Right ventricle myocardium inferior (tissue), 1 donor: Measurements from ENCODE around the gene AGBL3. TPM values are rescaled to one million over a fixed set of nuclear protein-coding genes. Genes with fewer than 3 reads are reported as not detected.
"Not testable (repeated sequence)": the region's sequence is repeated elsewhere in the genome, so short reads cannot be mapped to it uniquely, and the experiment has no call there.

Experiments used
- ATAC-seq: fragments of 200-7000 bp; cut with Tn5 transposase; one replicate; pipeline ENCODE4 v1.9.1; 2020; ENCODE audit warnings: mild to moderate bottlenecking, moderate library complexity
- DNase-seq: peaks from one replicate; pipeline ENCODE4 v3.0.0; 2021; ENCODE audit errors: missing footprints
- intact Hi-C: fragments of 100-400 bp; cut with DNase I; formaldehyde crosslinking; loops from one replicate; pipeline ENCODE4 v1.11.0; 2022
- total RNA-seq: library from RNA; stranded (reverse); fragmentation: NEBNext Ultra II Directional; extraction: Animal tissue kit (Norgen Biotek cat#: 25700); gene quantifications from one replicate; pipeline ENCODE4 v1.2.1, GENCODE V29; 2021
- donor health status: DM: no; HTN: yes; CAD: no; lungs with severe emphysema.

The AGBL3 gene
- total RNA-seq, 1 donor from 2014 or later = 2.2 TPM

DNA sequence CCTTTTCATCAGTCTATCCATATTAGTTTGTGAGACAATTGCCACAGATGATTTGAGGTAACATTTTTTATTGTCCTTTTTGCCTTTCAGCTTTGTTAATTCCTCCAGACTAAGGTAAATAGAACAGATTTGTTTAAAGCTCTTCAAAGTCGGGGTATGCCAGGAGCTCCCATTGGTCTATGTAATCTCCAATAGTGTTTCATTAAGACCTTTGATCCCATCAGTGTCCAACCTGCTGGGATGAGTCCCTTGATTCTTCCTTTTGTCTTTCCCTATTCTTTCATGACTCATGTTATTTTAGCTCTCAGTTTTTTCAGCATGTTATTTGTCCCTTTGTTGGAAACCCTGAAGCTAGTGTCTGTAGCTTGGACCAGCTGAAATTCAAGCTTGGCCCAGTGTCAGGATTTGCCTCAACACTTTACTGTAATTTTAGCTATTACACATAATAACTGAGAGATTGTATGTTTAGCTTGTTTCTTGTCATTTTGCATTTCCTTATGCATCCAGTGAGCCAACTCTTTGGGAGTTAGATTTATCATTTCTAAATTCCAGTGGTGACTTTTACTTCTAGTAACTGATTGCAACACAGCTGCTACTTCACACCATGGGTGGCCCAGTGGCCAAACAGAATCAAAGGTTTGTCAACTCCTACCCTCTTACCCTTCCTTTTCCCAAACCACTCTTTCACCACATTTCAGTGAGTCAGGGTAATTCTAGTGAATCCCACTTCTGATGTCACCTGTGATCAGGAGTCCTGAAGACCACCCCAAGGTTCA lies 15.3 kb downstream of the AGBL3 start:
- ATAC-seq (no peak), DNase-seq (peak; percentile 46)
- intact Hi-C loops = no loop called here

DNA sequence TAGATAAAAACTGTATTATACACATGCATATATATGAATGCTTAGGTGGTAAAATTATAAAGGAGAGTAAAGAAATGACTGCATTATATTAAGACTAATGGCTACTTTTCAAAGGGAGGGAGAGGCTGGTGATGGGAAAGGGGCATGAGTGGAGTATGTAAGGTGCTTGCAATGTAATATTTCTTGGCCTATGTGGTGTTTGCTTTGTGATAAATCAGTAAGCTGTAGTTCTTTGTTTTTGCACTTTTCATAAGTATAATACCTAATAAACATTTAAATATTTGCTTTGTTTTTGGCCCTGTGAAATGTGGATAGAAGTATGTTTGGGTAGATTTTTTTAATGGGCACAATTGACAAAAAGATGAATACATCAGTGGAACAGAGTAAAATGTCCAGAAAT lies 25.9 kb downstream of the AGBL3 start:
- intact Hi-C loops = loop anchor here (10.0 kb wide), 1 partner anchor 103 kb away; no protein-coding TSS in a partner anchor
- ATAC-seq (no peak), DNase-seq (no peak)

DNA sequence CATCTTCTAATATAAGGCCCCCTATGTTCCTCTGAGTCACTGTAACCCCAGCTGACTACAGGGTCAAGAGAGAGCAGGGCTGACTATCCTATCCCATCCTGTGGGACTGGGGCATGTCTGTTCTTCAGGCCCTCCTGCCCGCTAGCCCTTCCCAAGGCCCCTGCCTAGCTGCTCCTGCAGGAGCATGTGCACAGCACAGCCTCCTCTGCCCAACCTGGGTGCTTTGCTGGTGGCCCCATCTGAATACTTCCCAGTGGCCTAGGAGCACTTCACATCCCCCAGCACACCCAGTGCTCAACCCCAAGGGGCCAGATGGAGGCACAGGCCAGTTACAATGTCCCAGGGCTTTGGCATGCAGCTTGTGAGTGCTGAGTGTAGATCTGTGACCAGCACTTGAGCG lies 37.3 kb downstream of the AGBL3 start:
- ATAC-seq = no peak
- intact Hi-C loops = no loop called here
- no peak for DNase-seq

GRCh38 chr7:135035252-135035651 lies 48.9 kb downstream of the AGBL3 start:
- DNase-seq (no peak), ATAC-seq (no peak)
- intact Hi-C loops = no loop called here

GRCh38 chr7:135067017-135067416 lies 80.7 kb downstream of the AGBL3 start:
- DNase-seq, ATAC-seq, intact Hi-C loops: not testable (repeated sequence)

DNA sequence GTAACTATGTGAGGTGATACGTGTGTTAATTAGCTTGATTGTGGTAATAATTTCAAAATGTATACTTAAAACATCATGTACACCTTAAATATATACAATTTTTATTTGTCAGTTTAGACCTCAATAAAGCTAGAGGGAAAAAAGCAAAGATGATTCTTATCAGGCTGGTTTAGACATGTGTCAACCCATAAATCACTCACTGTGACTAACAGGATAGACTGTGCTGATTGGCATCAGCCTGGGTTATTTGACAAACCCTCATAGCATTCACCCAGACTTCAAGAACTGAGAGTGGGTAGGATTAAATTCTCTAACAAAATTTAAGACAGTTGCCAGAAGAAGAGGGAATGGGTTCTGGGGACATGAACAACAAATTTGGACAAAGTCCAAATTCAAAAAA lies 87.8 kb downstream of the AGBL3 start:
- ATAC-seq = no peak
- no peak for DNase-seq
- intact Hi-C loops = no loop called here

- ATAC-seq (no peak), DNase-seq (no peak)
- intact Hi-C loops = no loop called here
These were observed 88.2 kb downstream of the AGBL3 start for GRCh38 chr7:135074531-135074930.

GRCh38 chr7:135075716-135076115 lies 89.4 kb downstream of the AGBL3 start:
- no peak for ATAC-seq

DNA sequence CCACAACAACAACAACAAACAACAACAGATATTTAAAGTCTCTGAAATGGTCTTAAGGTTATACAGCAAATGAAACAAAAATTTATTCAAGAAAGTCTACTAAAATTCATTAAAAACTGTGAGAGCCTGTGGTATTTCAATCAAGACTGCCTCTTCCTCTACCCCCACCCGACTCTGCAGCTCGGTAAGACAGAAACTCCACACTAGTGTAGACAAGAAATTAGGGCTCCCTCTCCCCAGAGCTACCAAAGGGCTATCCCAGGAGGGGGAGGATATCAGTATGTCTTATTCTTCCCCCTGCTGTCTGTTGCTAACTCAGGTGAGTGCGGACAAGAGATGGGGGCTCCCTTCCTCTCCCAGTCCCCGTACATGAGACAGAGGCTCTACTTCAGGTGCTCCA lies 90.6 kb downstream of the AGBL3 start:
- DNase-seq = no peak
- intact Hi-C loops = no loop called here
- no peak for ATAC-seq

More at GRCh38 chr7:135075716-135076115, 89.4 kb downstream of the AGBL3 start:
- intact Hi-C loops = no loop called here
- no peak for DNase-seq

GRCh38 chr7:135077642-135078041 lies 91.3 kb downstream of the AGBL3 start:
- intact Hi-C loops = no loop called here
- ATAC-seq (no peak), DNase-seq (no peak)

DNA sequence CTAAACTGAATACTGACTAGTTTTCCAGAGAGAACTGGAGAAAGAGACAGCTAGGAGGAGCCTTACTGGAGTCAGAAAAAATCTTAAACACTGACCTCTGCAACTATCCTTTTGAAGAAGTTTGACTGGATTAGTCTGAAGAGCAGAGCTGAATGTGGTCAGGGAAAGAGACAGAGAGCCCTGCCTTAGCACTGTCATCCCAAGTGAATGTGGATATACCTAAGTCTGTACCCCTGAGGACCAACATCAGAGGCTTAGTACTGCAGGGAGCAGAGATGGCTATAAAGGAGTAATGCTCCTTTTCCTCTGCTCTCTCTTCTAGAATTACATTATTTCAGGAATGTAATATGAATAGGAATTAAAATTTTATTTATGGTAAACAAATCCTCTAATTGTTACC lies 91.7 kb downstream of the AGBL3 start:
- ATAC-seq (no peak), DNase-seq (no peak)
- intact Hi-C loops = no loop called here

GRCh38 chr7:135079068-135079467 lies 92.8 kb downstream of the AGBL3 start:
- intact Hi-C loops = no loop called here
- ATAC-seq (no peak), DNase-seq (no peak)

DNA sequence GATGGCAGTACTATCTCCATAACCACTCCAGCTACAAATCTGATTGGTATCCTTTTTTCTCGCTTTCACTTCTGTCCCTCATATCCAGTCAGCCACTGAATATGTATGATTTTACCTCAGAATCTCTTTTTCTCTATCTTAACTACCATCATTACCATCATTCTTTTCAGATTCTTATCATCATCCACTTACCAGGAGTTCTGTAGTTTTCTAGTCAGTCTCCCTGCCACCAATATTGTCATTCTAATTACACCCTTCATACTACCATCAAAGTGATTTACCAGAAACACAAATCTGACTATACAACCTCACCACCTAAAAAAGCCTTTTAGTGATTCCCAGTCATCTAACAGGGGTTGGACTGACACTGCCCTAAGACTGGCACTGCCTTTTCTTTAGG lies 96.7 kb downstream of the AGBL3 start:
- DNase-seq (no peak), ATAC-seq (no peak)
- intact Hi-C loops = no loop called here

DNA sequence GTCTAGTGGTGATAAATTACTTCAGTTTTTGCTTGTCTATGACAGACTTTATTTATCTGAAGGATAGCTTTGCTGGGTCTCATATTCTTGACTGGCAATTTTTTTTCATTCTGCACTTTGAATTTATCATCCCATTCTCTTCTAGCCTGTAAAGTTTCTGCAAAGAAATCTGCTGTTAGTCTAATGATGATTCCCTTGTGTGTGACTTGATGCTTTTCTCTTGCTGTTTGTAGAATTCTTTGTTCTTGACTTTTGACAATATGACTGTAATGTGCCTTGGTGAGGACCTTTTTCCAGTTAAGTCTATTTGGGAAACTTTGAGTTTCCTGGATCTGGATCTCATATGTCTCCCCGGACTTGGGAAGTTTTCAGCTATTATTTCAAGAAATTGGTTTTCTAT lies 102.3 kb downstream of the AGBL3 start:
- intact Hi-C loops = no loop called here
- DNase-seq (no peak), ATAC-seq (no peak)

DNA sequence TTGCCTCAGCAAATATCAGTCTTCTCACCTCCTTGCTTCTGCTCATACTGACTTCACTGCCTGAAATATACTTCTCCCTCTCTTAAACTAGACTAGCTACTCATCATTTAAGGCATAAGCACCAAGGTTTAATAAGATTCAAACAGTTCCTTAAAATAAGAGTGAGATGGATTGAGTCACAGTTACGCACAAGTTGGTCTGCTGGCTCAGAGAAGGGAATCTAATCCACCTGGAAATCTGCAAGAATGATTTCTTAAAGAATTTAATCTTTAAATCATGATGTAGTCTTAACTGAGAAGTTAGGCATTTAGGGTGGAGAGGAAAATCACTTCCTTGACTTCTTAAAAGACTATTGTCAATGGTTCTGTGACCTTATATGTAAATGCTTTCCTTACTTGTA lies 105.4 kb downstream of the AGBL3 start:
- no peak for DNase-seq
- intact Hi-C loops = no loop called here
- ATAC-seq = no peak

- ATAC-seq = no peak
- intact Hi-C loops = no loop called here
These were observed 108.3 kb downstream of the AGBL3 start for GRCh38 chr7:135094472-135095237.

DNA sequence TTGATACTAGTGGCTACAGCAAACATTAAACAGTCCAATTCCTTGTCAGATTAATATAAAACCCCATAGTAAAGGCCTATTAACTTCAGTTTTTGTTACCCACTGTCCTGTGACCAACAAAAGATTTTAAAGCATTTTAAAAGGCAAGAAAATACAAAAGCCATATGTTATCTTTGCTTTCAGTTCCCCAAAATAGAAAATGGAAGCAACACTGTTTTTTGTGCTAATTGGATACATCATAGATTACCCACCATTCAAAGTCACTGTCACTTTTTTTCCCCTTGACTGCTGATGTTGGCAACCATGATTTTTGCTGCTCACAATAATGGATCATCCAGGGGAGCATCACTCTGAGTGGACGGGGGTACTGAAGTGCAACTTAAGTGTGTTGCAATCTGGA lies 109.1 kb downstream of the AGBL3 start:
- intact Hi-C loops = no loop called here
- ATAC-seq = no peak

More at GRCh38 chr7:135094472-135095237, 108.3 kb downstream of the AGBL3 start:
- DNase-seq = no peak

GRCh38 chr7:135098391-135098790 lies 112.1 kb downstream of the AGBL3 start:
- intact Hi-C loops = no loop called here
- ATAC-seq (no peak), DNase-seq (no peak)

More for the DNA sequence above, 109.1 kb downstream of the AGBL3 start:
- no peak for DNase-seq

DNA sequence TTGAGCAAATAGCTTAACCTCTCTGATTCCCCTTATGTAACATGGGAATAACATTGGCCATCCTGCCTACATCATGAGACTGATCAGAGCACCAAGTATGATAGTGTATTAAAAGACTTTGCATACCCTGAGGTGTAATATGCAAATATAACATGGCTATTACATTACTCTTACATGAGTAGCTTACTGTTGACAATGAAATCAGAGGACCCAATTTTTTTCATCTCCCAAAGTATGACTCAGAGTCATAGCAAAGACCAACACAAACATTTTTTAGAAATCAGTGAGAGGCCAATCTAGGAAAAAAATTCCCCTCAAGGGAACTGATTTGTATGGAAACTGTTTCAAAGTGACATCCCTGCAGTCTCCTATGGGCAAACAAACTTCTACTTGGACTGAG lies 114.5 kb downstream of the AGBL3 start:
- ATAC-seq (no peak), DNase-seq (no peak)
- intact Hi-C loops = no loop called here

GRCh38 chr7:135102372-135102771 lies 116.1 kb downstream of the AGBL3 start:
- intact Hi-C loops = no loop called here
- DNase-seq (no peak), ATAC-seq (no peak)
